Fibroblast of skin of right biceps (primary cell): ENCODE results near the gene PLA2G4C.

Experiments used
- DNase-seq: peaks from one replicate; pipeline ENCODE4 v3.0.0-alpha.2; 2013

PLA2G4C gene, protein sequence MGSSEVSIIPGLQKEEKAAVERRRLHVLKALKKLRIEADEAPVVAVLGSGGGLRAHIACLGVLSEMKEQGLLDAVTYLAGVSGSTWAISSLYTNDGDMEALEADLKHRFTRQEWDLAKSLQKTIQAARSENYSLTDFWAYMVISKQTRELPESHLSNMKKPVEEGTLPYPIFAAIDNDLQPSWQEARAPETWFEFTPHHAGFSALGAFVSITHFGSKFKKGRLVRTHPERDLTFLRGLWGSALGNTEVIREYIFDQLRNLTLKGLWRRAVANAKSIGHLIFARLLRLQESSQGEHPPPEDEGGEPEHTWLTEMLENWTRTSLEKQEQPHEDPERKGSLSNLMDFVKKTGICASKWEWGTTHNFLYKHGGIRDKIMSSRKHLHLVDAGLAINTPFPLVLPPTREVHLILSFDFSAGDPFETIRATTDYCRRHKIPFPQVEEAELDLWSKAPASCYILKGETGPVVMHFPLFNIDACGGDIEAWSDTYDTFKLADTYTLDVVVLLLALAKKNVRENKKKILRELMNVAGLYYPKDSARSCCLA

GRCh38 chr19:48110350-48110966 lies at the start of gene PLA2G4C:
Gene PLA2G4C, minus strand, starts transcription at chr19:48110817. Its CDS starts 4,288 bp downstream, at chr19:48106529.
- peak; percentile 87 for DNase-seq

- DNase-seq = no peak
Measured at GRCh38 chr19:48158210-48158790, 47.7 kb upstream of the PLA2G4C start.

GRCh38 chr19:48154003-48154402 lies 43.4 kb upstream of the PLA2G4C start:
- DNase-seq = no peak

DNA sequence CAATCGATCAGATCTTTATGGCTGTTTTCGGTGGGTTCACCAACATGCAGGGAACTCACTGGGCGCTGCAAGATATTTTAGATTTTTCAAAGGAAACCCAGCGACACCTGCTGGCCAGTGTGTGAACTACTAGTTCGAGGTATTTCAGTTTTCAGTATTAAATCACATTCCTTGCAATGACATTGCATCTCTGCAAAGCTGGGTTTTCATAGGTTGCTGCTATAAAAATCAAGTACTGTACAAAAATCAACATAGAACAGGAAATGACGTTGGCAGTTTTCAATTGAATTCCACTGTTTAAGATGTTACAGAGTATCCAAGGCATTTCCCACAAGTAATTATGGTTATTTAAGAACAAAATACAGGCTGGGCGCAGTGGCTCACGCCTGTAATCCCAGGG lies 41.9 kb upstream of the PLA2G4C start:
- DNase-seq = peak; percentile 55

DNA sequence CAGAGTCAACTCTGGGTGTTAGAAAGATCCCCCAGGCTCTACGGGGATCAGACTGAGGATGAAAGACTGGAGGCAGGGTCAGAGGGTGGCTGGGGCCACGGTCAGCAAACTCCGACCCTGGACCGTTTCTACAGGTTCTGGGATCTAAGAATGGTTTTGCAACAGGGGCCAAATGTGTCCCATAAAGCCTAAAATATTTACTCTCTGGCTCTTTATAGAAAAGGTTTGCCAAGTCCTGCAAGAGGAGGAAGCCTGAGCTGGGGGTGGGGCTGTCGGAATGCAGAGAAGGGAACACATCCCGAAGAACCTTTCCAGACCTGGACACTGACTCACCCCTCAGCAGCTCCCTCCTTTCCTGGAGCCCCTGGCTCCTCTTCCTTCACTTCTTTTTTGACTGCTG lies 38.8 kb upstream of the PLA2G4C start:
- peak; percentile 6 for DNase-seq

- DNase-seq = no peak
Measured at GRCh38 chr19:48148576-48148975, 38.0 kb upstream of the PLA2G4C start.

DNA sequence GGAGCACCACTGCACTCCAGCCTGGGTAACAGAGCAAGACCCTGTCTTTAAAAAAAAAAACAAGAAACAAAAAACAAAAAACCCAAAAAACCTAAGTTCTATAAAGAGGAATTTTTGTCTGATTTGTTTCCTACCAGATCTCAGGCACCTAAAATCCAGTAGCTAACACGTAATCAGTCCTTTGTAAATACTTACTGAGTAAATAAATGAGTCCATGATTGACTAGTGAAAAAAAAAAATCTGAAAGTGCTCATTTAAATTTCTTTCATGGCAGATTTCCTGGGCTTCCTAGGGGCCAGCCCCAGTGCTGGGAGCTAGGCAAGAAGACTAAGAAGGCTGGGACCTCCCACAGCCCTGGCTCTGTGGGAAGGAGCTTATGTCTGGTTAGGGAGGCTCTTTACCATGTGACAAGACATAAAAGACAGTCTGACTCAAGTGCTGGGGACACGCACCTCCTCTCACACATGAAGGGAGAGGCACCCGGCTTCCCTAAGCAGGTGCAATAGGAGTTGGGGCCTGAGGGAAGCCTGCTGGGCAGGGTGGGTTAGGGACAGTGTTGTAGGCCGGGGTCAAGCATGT lies 37.1 kb upstream of the PLA2G4C start:
- no peak for DNase-seq

- no peak for DNase-seq
Measured at GRCh38 chr19:48139053-48139452, 28.4 kb upstream of the PLA2G4C start.

GRCh38 chr19:48137411-48137810 lies 26.8 kb upstream of the PLA2G4C start:
- no peak for DNase-seq

DNA sequence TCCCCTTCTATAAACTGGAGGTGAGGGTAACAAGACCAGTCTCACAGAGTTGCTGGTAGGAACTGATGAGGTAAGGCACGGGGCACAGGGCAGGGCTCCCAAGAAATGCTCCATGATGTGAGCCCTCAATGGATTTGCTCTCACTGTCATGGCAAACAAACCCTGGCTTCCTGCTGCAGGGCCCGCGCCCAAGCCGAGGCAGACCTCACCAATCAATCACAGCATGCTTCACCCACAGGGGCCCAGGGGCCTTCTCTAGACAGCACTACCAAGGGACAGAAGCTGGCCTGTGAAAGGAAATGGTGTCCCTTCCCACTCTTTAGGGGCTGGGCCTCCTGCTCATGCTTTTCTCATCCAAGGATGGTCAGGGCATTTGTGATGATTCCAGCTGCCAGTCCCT lies 25.9 kb upstream of the PLA2G4C start:
- DNase-seq = no peak

DNA sequence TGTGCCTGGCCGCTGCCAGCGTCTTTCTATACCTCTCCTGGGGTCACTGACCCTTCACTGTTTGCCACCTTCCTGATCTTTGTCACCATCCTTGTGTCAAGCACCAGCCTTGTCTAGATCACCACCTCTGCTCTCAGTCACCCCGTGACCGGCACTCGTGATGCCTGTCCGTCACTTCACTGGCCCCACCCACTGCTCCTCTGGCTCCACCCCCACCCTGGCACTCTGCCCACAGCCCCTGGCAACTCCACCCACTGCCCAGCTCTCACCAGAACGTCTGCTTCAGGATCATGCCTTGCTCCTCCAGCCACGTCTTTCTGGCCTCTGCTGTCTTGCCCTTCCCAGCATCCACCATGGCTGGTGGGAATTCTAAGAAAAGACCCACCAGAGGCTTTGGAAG lies 24.8 kb upstream of the PLA2G4C start:
- DNase-seq = peak; percentile 10

DNA sequence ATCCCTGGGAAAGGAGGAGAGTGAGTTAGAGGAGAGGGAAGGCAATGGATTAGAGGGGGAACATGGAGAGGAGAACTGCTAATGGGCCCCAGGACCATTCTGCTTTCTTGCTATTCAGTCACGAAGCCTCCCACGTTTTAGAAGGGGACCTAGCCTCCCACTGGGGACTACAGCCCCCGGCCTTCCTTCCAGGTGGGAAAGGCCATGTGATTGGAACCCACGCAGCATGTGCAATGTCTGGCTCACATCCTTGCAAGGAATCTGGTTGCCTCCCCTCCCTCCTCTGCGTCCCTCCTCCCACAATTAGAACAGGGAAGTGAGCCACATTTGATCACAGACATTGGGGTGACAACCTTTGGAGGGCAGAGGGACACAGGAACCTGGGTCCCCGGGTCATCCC lies 22.5 kb upstream of the PLA2G4C start:
- no peak for DNase-seq

- no peak for DNase-seq
Measured at GRCh38 chr19:48127561-48127960, 16.9 kb upstream of the PLA2G4C start.

DNA sequence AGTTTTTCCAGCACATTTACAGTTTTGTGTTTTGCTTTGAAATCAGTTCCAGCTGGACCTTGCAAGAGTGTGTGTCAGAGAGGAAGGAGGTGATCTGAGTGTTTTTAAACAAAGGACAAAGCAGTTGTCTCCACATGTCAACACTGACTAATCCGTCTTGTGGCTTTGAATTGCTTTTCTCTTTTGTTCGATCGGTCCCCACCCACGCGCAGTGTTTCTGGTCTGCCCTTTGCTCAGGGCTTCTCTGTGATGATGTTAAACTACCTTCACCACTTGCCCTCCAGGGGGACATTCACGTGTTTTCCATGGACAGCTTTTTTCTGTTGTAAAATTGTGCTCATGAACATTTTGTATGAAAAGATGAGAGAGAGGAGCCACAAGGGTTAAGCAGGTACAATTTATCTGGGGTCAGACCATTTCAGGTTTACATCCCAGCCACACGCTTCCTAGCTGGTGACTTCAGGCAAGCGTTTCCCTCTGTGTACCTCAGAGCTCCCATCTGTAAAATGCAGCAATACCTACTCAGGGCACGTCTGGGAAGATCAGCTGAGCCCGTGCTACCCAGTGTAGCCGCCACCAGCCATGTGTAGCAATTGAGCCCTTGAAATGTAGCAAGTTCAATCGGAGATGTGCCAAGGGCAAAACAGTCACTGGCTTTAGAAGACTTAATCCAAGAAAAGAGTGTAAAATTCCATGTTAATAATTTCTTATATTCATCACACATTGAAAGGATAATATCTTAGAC lies 13.5 kb upstream of the PLA2G4C start:
- DNase-seq = peak; percentile 44

DNA sequence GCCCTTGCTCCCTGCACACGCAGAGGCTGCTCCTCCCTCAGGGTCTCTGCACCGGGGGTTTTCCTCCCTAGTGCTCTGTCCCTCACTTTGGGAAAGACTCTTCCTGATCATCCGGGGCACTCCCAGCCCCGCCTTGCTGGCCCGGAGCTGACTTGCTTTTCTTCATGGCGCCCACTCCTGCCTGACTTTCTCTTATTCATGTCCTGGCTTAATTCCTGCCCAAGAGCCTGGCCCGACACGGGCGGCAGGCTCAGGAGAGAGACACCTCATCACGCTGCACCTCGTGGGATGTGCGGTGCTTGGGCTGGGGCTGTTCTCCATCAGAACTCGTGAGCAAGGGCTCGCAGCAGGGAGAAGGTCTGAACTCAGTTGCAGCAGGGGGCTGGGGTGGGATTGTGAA lies 11.8 kb upstream of the PLA2G4C start:
- DNase-seq = no peak

- DNase-seq = no peak
Measured at GRCh38 chr19:48121909-48122371, 11.3 kb upstream of the PLA2G4C start.

- DNase-seq = no peak
Measured at GRCh38 chr19:48121066-48121465, 10.4 kb upstream of the PLA2G4C start.

- DNase-seq = peak; percentile 28
Measured at GRCh38 chr19:48120505-48120904, 9.9 kb upstream of the PLA2G4C start.

- no peak for DNase-seq
Measured at GRCh38 chr19:48118131-48118517, 7.5 kb upstream of the PLA2G4C start.

DNA sequence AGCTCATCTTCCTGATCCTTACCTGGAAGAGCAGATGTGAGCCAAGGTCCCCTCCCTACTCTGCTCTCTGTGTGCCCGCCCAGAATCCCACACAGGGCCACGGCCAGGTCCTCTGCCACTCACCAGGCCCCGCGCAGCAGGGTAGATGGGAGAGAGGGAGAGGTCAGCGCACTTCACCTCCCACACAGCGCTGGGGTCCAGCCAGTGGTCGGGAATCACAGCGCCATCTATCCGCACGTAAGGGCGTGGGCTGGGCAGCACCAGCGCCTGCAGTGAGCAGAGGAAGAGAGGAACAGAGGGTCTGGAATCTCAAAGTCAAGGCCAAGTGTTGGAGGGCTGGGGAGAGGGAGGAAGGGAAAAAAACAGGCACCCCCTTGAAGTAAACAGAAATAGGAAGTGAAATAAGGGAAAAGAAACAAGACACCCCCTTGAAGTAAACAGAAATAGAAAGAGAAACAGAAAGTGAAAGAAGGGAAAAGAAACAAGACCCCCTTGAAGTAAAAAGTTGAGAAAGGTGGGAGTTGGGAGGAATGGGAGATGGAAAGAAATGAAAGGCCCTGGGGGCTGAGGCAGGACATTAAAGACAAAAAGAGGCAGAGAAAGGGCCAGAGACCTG lies 7.0 kb upstream of the PLA2G4C start:
- DNase-seq = no peak

DNA sequence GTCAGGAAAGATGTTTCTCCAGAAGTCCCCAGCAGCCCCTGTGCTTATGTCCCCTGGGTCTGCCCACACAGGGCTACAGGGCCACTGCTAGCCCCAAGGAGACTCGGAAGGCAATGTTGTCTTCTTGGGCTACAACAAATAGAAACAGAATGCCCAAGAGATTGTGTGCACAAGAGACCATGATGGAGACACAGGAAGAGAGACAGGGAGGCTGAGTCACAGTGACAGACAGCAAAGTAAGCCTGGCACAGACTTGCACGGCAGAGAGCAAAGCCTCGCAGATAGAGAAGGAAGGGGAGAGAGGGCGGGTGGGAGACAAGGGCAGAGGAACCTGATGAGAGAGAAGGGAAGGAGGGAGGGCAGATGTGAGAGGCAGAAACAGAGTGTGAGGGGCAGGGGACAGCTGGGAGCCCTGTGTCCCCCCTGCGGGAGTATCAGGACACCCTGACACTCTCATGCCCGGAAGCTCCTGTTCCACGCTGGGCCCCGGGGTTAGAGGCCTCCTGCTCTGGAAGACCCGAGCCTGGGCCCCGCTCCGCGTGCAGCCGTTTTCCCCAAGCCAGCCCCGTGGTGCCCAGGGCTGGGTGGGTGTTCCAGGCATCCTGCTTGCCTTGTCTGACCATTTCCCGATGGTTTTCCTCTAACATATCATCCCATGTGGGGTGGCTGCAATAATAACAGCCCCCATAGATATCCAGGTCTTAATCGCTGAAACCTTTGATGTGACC lies 2.7 kb upstream of the PLA2G4C start:
- no peak for DNase-seq

- DNase-seq = no peak
Measured at GRCh38 chr19:48111280-48111679, 663 bp upstream of the PLA2G4C start.
